ENCODE results near the gene AKAP3. TPM values are rescaled to one million over a fixed set of nuclear protein-coding genes. Genes with fewer than 3 reads are reported as not detected.

Gene AKAP3
- total RNA-seq, 2 experiments from 2014 or later, result 2.6 to 3.5 TPM

DNA sequence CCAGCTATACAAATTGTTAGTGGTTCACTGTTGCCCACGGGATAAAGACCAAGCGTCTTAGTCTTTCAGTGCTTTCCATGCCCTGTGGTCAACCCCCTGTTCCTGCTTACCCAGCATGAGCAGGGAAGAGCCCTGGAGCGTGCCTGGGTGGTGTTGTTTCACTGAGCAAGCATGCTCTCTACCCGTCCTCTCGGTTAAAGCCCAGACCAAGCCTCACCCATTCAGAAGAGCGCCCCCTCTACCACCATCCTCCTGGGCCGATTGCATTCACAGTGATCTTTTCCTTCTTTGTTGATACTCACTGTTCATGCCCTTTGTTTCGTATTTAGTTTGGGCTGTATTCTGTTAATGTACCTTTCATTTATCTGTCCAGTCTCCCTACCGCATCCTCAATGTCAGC is 61.7 kb downstream of the AKAP3 start:
- Mint-ChIP-seq H3K4me1 (no peaks in the 10 kb centered on the region), H3K27ac (no peak overlapping the region), H3K36me3 (no peaks in the 10 kb centered on the region), H3K4me3 (no peak overlapping the region), H3K27me3 (no peaks in the 10 kb centered on the region), H3K9me3 (ENCODE audit: low read depth) (no peaks in the 10 kb centered on the region)
- no peak for ATAC-seq
- no peak for DNase-seq
- CTCF ChIA-PET, result interaction anchor here (1.1 kb wide), 1 partner anchor 16 kb away, joined by 3 read pairs; no protein-coding TSS in a partner anchor

DNA sequence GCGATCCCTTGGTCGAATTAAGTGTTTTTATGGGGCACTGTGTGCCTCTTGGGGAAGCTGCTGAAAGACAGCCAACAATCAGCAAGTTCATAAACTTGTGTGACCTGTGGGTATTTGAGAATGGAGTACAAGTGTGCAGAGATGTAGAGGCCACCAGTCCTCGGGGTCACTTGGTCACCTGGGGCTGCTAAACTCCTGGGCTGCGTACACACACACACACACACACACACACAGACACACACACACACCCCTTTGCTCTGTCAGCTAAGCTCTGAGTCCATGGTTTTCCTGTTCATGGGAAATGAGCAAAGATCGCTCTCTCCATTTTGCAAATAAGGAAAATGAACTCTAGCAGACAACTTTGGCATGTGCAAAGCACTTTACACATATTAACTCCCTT is 62.4 kb downstream of the AKAP3 start:
- no peaks in the 10 kb centered on the region for H3K9me3 Mint-ChIP-seq (ENCODE audit: low read depth)
- CTCF ChIA-PET, result no interaction called here
- no peaks in the 10 kb centered on the region for H3K36me3 Mint-ChIP-seq
- no peaks in the 10 kb centered on the region for H3K4me1 Mint-ChIP-seq
- no peaks in the 10 kb centered on the region for H3K27me3 Mint-ChIP-seq
- no peak for ATAC-seq
- H3K27ac Mint-ChIP-seq, result no peak overlapping the region
- H3K4me3 Mint-ChIP-seq, result no peak overlapping the region
- DNase-seq, result no peak

DNA sequence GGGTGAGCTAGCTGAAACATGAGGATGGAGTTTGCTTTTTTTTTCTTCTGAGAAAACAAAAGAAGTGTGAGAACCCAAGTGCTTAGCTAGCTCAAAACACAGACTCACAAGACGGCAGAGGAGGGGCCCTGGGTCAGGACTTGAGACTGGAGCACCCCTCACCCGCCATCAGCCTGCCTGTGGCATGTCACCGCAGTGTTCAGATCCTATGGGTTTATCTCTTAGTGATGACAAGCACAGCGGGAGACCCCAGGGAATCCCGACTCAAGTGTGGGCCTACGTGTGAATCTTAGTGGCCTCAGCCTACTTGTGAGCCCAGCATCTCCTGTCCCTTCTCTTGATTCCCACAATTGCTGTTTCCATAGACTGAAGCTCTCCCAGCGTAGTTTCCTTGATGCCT is 64.0 kb downstream of the AKAP3 start:
- no peaks in the 10 kb centered on the region for H3K9me3 Mint-ChIP-seq (ENCODE audit: low read depth)
- DNase-seq (no peak), ATAC-seq (no peak)
- H3K4me1 Mint-ChIP-seq, result no peaks in the 10 kb centered on the region
- H3K4me3 Mint-ChIP-seq, result no peak overlapping the region
- CTCF ChIA-PET, result no interaction called here
- no peaks in the 10 kb centered on the region for H3K36me3 Mint-ChIP-seq
- no peak overlapping the region for H3K27ac Mint-ChIP-seq
- H3K27me3 Mint-ChIP-seq, result peaks cover 3% of the 10 kb centered on the region

DNA sequence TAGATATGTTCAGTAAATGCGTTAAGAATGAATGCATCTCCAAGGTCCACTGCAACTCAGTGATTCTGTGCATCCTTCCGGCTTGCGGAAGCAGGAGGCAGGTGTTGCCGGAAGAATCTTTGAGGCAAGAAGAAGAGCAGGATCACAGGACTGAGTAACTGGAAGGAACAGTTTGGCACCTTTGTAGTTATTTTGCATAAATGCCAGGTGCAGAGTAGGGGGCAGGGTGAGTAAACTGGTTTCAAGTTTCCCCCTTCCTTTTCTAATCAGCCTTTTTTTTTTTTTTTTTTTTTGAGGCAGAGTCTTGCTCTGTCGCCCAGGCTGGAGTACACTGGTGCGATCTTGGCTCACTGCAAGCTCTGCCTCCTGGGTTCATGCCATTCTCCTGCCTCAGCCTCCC is 64.6 kb downstream of the AKAP3 start:
- Mint-ChIP-seq H3K9me3 (ENCODE audit: low read depth) (no peaks in the 10 kb centered on the region), H3K4me3 (no peak overlapping the region), H3K4me1 (no peaks in the 10 kb centered on the region), H3K36me3 (no peaks in the 10 kb centered on the region), H3K27ac (no peak overlapping the region), H3K27me3 (peaks cover 3% of the 10 kb centered on the region)
- DNase-seq (no peak), ATAC-seq (no peak)
- CTCF ChIA-PET, result no interaction called here

DNA sequence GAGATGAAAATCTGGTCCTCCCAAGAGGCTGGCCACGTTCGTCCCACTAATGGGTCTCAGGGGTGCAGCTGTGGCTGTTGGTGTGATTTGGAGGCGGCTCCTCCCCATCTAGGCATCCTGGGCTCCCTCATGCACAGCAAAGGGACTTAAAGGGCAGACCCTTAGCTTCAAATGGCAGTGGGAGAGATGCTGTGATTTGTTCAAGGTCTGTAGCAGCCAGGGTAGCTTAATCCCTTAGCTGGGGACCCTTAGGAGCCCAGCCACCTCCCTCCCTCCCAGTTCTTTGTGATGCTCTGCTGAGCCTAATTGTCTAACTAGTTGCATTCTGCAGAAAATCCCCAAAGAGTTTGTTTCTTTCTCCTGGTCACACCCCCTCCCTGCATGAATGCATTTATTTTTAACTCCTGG is 68.6 kb downstream of the AKAP3 start:
- CTCF ChIA-PET, result interaction anchor here (1.2 to 1.8 kb wide), 2 partner anchors 15 to 24 kb away, joined by 3 to 4 read pairs; no protein-coding TSS in a partner anchor
- DNase-seq (no peak), ATAC-seq (no peak)
- no peak overlapping the region for H3K4me3 Mint-ChIP-seq
- no peaks in the 10 kb centered on the region for H3K9me3 Mint-ChIP-seq (ENCODE audit: low read depth)
- H3K4me1 Mint-ChIP-seq, result no peaks in the 10 kb centered on the region
- H3K27me3 Mint-ChIP-seq, result peaks cover 18% of the 10 kb centered on the region
- H3K36me3 Mint-ChIP-seq, result no peaks in the 10 kb centered on the region
- no peak overlapping the region for H3K27ac Mint-ChIP-seq

DNA sequence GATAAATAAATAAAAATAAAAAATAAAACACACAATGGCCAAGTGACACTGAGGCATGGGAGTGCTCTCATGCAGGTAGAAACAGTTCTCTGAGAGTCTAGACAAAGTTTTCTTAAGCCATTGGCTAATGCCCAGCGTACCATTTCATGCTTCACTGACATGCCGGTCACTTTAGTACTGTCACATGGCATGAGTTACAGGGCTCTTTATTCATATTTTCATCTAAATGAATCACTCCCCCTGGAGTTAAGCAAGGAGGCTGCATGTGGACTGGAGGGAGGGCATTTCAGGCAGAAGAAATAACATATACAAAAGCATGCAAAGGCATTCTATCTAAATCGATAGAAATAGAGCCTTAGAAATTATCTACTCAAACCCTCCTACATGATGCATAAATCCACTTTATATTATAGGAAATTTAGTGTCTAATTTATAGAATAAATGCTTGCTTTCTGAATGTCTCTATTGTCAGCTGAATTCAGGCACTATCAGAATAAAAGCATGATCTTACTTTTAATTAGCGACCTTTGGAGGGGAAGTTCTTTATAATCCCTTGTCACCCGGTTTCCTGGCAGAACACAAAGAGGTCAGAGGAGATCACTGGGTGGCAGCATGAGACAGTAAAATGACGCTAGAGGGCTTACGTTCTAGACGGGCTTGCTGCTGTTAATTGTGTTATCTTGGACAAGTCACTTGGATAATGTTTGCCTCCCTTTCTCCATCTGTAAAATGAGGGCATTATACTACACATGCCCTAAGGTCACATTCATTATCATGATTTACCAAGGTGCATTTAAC is 69.3 kb downstream of the AKAP3 start:
- Mint-ChIP-seq H3K9me3 (ENCODE audit: low read depth) (no peaks in the 10 kb centered on the region), H3K36me3 (no peaks in the 10 kb centered on the region), H3K4me3 (no peak overlapping the region), H3K27ac (no peak overlapping the region), H3K27me3 (peaks cover 18% of the 10 kb centered on the region), H3K4me1 (no peaks in the 10 kb centered on the region)
- no peak for DNase-seq
- CTCF ChIA-PET, result interaction anchor here (1.2 to 1.8 kb wide), 2 partner anchors 15 to 25 kb away, joined by 3 to 4 read pairs; no protein-coding TSS in a partner anchor
- no peak for ATAC-seq

DNA sequence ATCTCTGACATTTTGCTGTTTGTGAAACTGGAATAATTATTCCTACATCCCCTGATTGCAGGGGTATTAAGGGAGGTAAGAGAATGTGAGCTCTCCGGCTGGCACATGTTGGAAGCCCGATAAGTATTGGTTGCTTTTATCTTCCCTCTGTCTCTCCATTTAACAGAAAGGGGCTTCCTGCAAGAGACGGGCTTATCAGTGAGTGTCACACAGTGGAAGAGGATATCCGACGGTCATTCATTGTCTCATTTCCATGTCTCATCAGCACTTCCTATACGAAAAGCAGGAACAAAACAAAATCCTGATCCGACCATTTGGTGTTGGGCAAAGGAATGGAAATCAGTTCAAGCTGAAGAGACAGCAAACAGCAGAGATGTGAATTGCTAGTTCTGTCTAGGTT is 76.2 kb downstream of the AKAP3 start:
- Mint-ChIP-seq H3K36me3 (no peaks in the 10 kb centered on the region), H3K27ac (no peak overlapping the region), H3K4me1 (no peaks in the 10 kb centered on the region), H3K27me3 (peaks cover 12% of the 10 kb centered on the region), H3K4me3 (no peak overlapping the region), H3K9me3 (ENCODE audit: low read depth) (no peaks in the 10 kb centered on the region)
- CTCF ChIA-PET, result no interaction called here
- no peak for ATAC-seq
- no peak for DNase-seq

DNA sequence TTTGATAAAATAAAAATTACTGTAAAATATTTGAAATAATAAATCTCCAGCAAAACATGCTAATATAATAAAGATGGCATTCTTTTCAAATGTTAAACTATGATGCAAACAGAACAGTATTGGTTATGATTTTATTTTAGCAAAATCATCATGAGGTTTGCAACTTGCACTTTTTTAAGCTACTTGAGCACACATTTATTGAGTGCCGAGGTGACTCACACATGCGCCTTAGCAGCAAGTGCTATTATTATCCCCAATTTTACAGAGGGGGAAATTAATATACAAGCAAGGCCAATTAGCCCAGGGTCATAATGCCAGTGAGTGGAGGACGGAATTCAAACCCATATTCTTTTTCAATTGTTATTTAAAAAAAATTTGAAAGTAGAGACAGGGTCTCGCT is 79.6 kb downstream of the AKAP3 start:
- Mint-ChIP-seq H3K27ac (no peak overlapping the region), H3K36me3 (no peaks in the 10 kb centered on the region), H3K9me3 (ENCODE audit: low read depth) (no peaks in the 10 kb centered on the region), H3K4me3 (no peak overlapping the region), H3K27me3 (no peaks in the 10 kb centered on the region), H3K4me1 (no peaks in the 10 kb centered on the region)
- CTCF ChIA-PET, result no interaction called here
- no peak for ATAC-seq
- DNase-seq, result no peak

DNA sequence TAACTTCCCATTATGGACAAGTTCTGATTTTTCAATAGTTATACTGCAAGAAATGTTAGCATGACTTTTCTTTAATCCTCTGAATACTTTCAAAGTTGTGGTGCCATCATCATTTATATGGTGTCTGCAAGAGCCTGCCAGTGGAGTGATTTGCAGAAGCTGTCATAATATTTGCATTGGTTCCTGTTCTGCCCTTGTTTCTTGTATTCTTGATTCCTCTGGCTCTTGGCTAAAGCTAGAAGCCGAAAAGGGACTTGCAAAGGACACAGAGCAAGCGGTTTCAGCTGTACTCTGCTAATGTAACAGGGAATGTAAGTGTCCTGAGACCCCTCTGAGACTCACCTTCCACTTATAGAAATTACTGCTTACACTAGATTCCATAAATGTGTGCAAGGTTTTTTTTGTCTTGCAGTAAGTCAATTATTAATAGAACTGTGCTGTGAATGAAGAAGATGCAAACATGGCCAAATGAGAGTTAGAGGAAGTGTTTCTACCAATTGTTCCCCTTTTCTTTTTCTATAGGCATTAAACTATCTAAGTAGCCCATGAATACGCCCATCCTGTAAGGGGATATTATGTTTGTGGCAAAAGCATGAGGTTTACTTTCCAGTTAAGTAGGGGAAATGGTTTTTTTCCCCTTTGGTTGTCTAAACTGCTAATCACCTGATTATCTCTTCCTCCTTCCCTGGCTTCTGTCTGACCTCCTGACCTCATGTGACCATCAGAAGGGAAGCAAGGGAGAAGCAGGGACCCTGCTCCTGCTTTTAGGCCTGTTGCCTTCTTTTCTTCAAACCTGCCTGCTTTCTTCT is 81.6 kb downstream of the AKAP3 start:
- Mint-ChIP-seq H3K4me1 (no peaks in the 10 kb centered on the region), H3K36me3 (no peaks in the 10 kb centered on the region), H3K27me3 (no peaks in the 10 kb centered on the region), H3K27ac (no peak overlapping the region), H3K9me3 (ENCODE audit: low read depth) (no peaks in the 10 kb centered on the region), H3K4me3 (no peak overlapping the region)
- no peak for ATAC-seq
- CTCF ChIA-PET, result no interaction called here
- DNase-seq, result no peak

DNA sequence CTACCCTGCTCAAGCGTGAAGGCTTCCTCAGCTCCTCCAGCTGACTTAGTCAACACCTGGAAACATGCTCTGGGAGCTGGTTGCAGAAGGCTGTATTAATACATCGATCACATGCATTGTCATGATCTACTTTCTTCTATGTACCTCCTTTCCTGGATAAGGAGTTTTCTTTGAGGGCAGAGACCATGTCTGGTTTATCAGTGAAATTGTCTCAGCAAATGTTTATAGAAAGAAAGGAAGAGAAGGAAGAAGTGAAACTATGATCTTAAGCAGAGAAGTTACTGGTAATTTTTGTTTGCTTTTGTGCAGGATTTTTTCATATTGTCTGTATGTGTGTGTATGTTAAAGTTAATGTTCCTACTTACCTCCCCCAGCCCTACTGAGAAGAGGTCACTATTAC is 82.4 kb downstream of the AKAP3 start:
- Mint-ChIP-seq H3K4me3 (no peak overlapping the region), H3K27ac (no peak overlapping the region), H3K36me3 (peaks cover 2% of the 10 kb centered on the region), H3K27me3 (no peaks in the 10 kb centered on the region), H3K4me1 (no peaks in the 10 kb centered on the region), H3K9me3 (ENCODE audit: low read depth) (no peaks in the 10 kb centered on the region)
- CTCF ChIA-PET, result no interaction called here
- ATAC-seq (no peak), DNase-seq (no peak)

Other genes starting within 250 kb of the AKAP3 start
- not detected for gene FGF6, start 203.2 kb downstream of the AKAP3 start, total RNA-seq
- gene RAD51AP1, start 110.2 kb downstream of the AKAP3 start, total RNA-seq, result 10 to 100 TPM; 35.7 to 54.4 TPM
- gene DYRK4, start 86.8 kb downstream of the AKAP3 start, total RNA-seq, result 10 to 100 TPM; 22.8 to 28.8 TPM
- gene NDUFA9, start 63 bp upstream of the AKAP3 start, total RNA-seq, result 100 to 1,000 TPM; 122 to 125 TPM
- 1 to 10 TPM in 1 of 2 experiments, under 1 TPM in 1; 0.85 to 1.1 TPM for gene GALNT8, start 71.3 kb upstream of the AKAP3 start, total RNA-seq

Data from activated CD8-positive, alpha-beta memory T cell treated with anti-CD3 and anti-CD28 coated beads, Interleukin-2, amount 10 ng/mL, durations not matched to agents 7 days and 5 days (primary cell).